Ascending aorta (tissue), 2 donors: ENCODE results near the gene YAF2. TPM values are rescaled to one million over a fixed set of nuclear protein-coding genes. Genes with fewer than 3 reads are reported as not detected.

Source experiments
- DNase-seq, 2 donors: peaks; one replicate each; pipeline ENCODE4 v3.0.0-alpha.2; 2019; ENCODE audit warnings: low spot score in 2 of 2
- H3K27ac ChIP-seq, 2 donors: fragments of 200-600 bp; sonication (generic); one replicate each; pipeline ENCODE4 v1.5.1; 2016 to 2017; ENCODE audit warnings: mild to moderate bottlenecking in 1 of 2
- H3K27me3 ChIP-seq: fragments of 200-600 bp; sonication (generic); one replicate; pipeline ENCODE4 v1.5.1; 2017
- H3K36me3 ChIP-seq, 2 donors: fragments of 200-600 bp; sonication (generic); one replicate each; pipeline ENCODE4 v1.5.1; 2016
- H3K4me1 ChIP-seq, 2 donors: fragments of 200-600 bp; sonication (generic); one replicate each; pipeline ENCODE4 v1.5.1; 2016 to 2017; ENCODE audit warnings: mild to moderate bottlenecking in 1 of 2
- H3K4me3 ChIP-seq, 2 donors: fragments of 200-600 bp; sonication (generic); one replicate each; pipeline ENCODE4 v1.5.1; 2016 to 2017; ENCODE audit warnings: mild to moderate bottlenecking in 1 of 2
- H3K9me3 ChIP-seq, 2 donors: fragments of 200-600 bp; sonication (generic); one replicate each; pipeline ENCODE4 v1.5.1; 2016
- CTCF ChIP-seq, 3 experiments: fragments of 200-600 bp in 2 of 3; fragments of 450-650 bp in 1 of 3; sonication (generic) in 2 of 3; IDR thresholded peaks; one replicate each; pipeline ENCODE4 v1.5.1; 2016 to 2019; ENCODE audit warnings: antibody characterized with exemption in 3 of 3, mild to moderate bottlenecking in 1 of 3, moderate library complexity in 1 of 3
- intact Hi-C: fragments of 100-400 bp; cut with DNase I; formaldehyde crosslinking; loops from one replicate; pipeline ENCODE4 v1.15.1; 2023
- total RNA-seq: library from RNA; depleted of rRNA; stranded (reverse); fragments of >200 nt; gene quantifications from one replicate; pipeline ENCODE4 v1.1.0, GENCODE V29; 2016

The YAF2 gene
- total RNA-seq, 1 donor from 2014 or later: 14.2 TPM

GRCh38 chr12:42275499-42275898 is 37.5 kb upstream of the YAF2 start:
- intact Hi-C loops: no loop called here
- H3K27me3 ChIP-seq: no peaks in the 10 kb centered on the region

GRCh38 chr12:42273706-42274105 is 35.7 kb upstream of the YAF2 start:
- intact Hi-C loops: no loop called here
- no peaks in the 10 kb centered on the region for H3K36me3 ChIP-seq
- H3K9me3 ChIP-seq: no peaks in the 10 kb centered on the region

More at GRCh38 chr12:42275499-42275898, 37.5 kb upstream of the YAF2 start:
- DNase-seq: no peak
- H3K4me3 ChIP-seq: no peak overlapping the region
- no peaks in the 10 kb centered on the region for H3K36me3 ChIP-seq
- no peaks in the 10 kb centered on the region for H3K4me1 ChIP-seq
- H3K9me3 ChIP-seq: no peaks in the 10 kb centered on the region
- no peak for TF ChIP-seq CTCF (IDR thresholded peaks at IDR 0.05)
- no peak overlapping the region for H3K27ac ChIP-seq

GRCh38 chr12:42270596-42270995 is 32.5 kb upstream of the YAF2 start:
- TF ChIP-seq CTCF (IDR thresholded peaks at IDR 0.05): no peak
- Histone ChIP-seq H3K27ac (no peak overlapping the region), H3K9me3 (no peaks in the 10 kb centered on the region), H3K4me3 (no peak overlapping the region), H3K4me1 (no peaks in the 10 kb centered on the region), H3K27me3 (no peaks in the 10 kb centered on the region), H3K36me3 (no peaks in the 10 kb centered on the region)
- DNase-seq: no peak
- intact Hi-C loops: no loop called here

More at GRCh38 chr12:42273706-42274105, 35.7 kb upstream of the YAF2 start:
- no peak for DNase-seq
- no peak overlapping the region for H3K27ac ChIP-seq
- no peaks in the 10 kb centered on the region for H3K27me3 ChIP-seq
- TF ChIP-seq CTCF (IDR thresholded peaks at IDR 0.05): no peak
- H3K4me1 ChIP-seq: no peaks in the 10 kb centered on the region
- H3K4me3 ChIP-seq: no peak overlapping the region

GRCh38 chr12:42267413-42268190 is 29.6 kb upstream of the YAF2 start:
- no peaks in the 10 kb centered on the region for H3K4me1 ChIP-seq
- intact Hi-C loops: no loop called here
- no peaks in the 10 kb centered on the region for H3K9me3 ChIP-seq
- no peak for TF ChIP-seq CTCF (IDR thresholded peaks at IDR 0.05)
- DNase-seq: no peak
- H3K27me3 ChIP-seq: no peaks in the 10 kb centered on the region
- H3K4me3 ChIP-seq: no peak overlapping the region
- H3K36me3 ChIP-seq: no peaks in the 10 kb centered on the region
- no peak overlapping the region for H3K27ac ChIP-seq

GRCh38 chr12:42266579-42267230 is 28.7 kb upstream of the YAF2 start:
- H3K9me3 ChIP-seq: no peaks in the 10 kb centered on the region
- intact Hi-C loops: no loop called here
- no peak overlapping the region for H3K4me3 ChIP-seq
- H3K27me3 ChIP-seq: no peaks in the 10 kb centered on the region
- H3K4me1 ChIP-seq: no peaks in the 10 kb centered on the region
- H3K27ac ChIP-seq: no peak overlapping the region
- no peaks in the 10 kb centered on the region for H3K36me3 ChIP-seq
- no peak for DNase-seq
- TF ChIP-seq CTCF (IDR thresholded peaks at IDR 0.05): no peak
